ENCODE results near the gene HOXC5.

The HOXC5 gene

DNA sequence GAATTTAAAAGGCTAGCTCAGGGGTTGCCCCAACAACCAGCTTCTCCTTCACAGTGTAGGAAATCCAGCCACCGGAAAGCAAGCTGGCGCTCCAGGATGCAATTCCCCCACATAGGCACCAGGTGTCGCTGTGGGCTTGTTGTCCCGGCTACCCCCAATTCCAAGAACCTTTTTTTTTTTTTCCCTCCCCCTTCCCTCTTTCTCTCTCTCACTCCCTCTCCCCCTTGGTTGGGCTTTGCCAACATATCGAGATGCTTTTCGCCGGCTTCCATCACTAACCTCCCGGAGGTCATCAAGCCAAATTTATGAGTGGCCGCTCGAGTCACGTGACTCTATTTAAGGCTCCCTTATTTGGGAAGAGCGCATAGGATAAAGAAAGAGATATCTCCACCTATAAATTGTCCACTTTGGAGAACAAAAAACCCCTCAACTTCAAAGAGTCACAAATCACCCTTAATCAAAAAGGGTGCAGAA lies at the start of gene HOXC5:
TSS of gene HOXC5 (plus strand) at position 424 of the 474 bp plus-strand sequence. CDS start 73 bp downstream, outside the sequence.
- DNase-seq (ENCODE audit: low spot score) = peak; percentile 87

DNA sequence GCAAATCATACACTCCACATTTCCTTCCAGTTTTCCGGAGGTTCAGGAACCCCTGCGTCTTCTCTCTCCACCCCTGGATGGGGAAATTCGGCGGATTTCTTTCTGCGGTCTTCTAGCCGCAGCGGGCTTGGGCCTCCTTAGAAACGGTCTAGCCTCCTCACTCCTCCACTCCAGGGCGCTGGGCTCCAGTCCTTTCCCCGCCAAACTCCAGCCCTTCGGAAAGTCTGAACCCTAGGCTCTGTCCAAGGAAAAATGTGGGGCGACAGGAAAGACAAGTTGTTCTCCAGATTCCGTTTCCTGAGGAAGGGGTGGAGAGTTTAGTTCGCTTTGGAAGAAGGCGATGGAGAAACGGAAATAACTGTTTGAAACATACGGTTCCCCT lies 49.3 kb upstream of the HOXC5 start:
- DNase-seq (ENCODE audit: low spot score) = no peak

DNA sequence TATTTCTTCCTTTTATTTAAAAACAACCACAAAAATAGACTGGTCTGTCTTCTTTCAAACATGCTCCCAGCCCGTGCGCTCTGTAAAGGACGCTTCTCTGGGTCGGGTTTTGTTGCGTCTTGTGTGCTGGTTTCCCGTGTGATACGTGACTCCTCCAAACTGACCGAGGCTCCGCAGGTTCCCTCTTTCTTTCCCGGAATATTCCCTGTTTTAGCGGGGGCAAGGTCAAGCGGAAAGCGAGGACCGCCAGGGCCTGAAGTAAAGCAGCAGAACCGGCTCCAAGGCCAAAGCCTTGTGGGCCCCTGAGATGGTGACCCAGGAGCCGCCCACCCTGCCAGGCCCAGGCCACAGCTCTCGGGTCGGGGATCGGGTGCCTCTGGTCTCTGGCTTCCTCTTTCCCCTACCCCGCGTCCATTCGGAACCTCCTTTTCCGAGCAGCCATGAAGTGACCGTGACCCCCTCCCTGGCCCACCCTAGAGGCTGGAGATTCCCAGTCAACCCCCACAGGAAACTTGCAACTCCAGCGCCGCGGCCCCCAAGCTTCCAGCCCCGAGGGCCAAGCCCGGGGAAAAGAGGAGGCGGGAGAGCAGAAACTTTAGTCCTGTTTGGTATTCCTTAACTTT lies 48.8 kb upstream of the HOXC5 start:
- no peak for DNase-seq (ENCODE audit: low spot score)

DNA sequence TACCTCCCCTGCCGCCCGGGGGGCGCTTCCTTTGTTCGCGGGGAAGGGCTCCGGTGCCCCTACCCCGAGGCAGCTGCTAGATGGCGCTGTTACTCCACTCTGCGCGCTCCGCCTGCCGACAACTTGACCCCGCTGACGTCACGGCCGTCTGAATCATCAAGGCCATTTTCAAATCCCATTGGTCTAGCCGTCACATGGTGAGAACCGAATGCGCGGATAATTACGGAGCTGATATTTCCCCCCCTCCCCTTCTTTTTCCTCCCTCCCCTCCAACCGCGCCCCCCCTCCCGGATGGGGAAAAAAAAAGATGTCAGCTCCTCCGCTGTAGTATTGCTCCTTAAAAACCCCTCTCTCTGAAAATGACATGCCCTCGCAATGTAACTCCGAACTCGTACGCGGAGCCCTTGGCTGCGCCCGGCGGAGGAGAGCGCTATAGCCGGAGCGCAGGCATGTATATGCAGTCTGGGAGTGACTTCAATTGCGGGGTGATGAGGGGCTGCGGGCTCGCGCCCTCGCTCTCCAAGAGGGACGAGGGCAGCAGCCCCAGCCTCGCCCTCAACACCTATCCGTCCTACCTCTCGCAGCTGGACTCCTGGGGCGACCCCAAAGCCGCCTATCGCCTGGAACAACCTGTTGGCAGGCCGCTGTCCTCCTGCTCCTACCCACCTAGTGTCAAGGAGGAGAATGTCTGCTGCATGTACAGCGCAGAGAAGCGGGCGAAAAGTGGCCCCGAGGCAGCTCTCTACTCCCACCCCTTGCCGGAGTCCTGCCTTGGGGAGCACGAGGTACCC lies 47.8 kb upstream of the HOXC5 start, which contains the start of gene HOXC10:
TSS of gene HOXC10 (plus strand) at position 246 of the 791 bp plus-strand sequence. CDS start at position 360, 114 bp downstream.
- DNase-seq (ENCODE audit: low spot score) = peak; percentile 87

DNA sequence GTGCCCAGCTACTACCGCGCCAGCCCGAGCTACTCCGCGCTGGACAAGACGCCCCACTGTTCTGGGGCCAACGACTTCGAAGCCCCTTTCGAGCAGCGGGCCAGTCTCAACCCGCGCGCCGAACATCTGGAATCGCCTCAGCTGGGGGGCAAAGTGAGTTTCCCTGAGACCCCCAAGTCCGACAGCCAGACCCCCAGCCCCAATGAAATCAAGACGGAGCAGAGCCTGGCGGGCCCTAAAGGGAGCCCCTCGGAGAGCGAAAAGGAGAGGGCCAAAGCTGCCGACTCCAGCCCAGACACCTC lies 47.2 kb upstream of the HOXC5 start:
- no peak for DNase-seq (ENCODE audit: low spot score)

DNA sequence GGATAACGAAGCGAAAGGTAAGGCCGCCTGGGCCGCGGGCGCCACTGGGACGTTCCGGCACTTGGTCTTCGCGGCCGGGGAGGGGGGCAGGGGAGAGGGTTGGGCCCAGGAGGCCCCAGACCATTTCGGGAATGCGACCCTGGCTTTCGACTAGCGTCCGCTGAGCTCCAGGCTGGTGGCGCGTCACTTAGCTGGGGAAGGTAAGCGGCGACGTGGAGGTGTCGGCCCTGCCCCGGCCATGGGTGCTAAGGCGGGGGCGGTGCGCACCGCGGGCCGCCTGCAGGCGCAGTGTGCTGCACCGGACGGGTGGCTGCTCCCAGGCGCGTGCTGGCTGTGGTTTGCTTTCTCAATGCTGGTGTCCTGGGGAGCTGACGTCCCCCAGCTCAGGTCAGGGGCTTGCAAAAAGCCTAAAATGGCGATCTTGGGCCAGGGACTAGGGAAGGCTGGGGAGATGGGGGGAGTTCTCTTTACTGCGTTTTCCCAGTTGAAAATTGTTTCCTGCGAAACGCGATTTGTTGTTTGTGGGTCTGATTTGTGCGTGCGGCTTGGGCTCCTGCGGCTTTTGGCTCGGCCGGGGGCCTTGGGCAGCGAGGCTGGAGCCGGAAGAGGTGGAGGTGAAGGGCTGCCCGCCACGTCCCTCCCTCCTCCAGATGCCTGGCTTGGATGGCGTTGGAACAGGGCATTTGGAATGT lies 46.7 kb upstream of the HOXC5 start:
- peak; percentile 63 for DNase-seq (ENCODE audit: low spot score)

DNA sequence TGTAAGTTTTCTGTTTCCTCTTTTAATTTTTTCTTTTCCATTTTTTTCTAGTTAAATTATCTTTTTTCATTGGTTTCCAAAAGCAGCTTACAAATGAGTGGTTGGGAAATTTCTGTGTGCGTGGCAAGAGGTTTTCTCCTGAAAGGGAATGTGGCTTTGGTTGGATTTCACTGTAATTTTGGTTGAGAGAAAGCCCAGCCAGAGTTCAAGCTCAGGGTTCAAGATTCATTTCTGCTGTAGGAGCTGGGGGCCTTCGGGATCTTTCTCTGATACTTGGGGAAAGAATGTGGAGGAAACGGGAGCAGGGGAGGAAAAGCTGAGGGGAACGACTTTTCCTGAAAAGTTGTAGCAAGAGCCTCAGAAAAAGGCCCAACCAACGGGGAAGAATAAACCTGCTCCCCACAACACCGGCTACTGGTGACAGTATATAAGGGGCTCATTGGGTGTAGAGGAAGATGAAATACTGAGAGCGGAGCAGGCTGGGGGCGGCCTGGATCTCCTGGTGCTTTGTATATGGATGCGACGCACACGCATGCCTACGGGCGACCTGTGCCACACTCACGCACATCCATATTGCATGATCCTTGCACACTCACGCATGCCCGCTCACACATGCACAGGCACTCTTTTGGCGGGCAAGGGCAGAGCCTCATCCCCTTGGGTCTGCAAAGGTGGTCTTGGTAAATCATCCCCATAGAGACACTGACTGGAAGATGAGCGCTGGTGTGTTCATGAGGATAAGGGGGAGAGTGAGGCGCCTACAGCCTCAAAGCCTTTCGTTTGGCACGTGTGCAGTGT lies 46.0 kb upstream of the HOXC5 start:
- DNase-seq (ENCODE audit: low spot score) = no peak

DNA sequence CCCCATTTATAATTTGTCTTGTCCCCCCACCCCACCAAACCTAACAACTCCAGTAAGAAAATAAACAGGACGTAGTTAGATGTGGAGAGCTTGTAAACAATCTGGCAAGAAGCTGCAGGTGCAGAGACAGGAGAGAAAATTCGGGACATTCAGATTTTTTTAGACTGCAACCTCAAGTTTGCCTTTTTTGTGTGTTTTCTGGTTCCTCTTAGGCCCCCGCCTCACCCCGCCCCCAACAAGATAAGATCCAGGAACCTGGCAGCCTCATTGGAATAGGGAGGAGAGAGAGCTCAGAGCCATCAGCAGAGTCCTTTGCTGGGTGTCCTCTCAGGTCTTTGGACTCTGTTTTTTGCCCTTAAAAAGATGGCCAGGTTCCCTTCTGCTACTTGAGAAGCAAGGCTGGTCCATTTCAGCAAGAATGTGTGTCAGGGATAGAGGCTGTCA lies 45.0 kb upstream of the HOXC5 start:
- DNase-seq (ENCODE audit: low spot score) = no peak

DNA sequence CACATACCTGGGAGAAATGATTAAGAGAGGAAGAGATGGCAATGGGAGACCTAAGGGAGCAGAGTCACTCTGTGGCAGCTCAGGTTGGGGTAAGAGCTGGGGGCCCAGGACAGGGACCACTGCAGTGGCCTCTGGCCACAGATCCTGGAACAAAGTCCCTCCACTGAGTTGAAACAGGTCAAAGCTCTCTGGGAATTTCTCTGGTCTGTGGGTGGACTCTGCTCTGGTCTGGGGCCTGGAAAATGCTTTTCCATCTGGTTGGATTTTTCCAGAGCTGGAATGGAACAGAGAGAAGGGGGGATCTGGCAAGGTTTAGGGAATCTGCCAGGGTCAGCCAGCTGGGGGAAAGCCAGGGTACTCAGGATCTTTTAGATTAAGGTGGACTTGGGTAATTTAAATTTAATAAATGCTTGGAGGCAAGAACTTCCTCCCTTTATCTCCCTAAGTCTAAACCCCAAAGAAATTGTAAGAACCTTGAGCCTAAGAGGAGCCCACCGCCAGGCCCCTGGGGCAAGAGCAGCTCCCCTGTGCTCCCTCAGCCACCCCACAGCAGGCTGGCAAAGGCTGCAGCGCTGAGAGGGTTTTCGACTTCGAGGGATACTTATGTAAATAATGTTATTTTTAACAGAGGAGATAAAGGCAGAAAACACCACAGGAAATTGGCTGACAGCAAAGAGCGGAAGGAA lies 44.2 kb upstream of the HOXC5 start:
- DNase-seq (ENCODE audit: low spot score) = no peak

DNA sequence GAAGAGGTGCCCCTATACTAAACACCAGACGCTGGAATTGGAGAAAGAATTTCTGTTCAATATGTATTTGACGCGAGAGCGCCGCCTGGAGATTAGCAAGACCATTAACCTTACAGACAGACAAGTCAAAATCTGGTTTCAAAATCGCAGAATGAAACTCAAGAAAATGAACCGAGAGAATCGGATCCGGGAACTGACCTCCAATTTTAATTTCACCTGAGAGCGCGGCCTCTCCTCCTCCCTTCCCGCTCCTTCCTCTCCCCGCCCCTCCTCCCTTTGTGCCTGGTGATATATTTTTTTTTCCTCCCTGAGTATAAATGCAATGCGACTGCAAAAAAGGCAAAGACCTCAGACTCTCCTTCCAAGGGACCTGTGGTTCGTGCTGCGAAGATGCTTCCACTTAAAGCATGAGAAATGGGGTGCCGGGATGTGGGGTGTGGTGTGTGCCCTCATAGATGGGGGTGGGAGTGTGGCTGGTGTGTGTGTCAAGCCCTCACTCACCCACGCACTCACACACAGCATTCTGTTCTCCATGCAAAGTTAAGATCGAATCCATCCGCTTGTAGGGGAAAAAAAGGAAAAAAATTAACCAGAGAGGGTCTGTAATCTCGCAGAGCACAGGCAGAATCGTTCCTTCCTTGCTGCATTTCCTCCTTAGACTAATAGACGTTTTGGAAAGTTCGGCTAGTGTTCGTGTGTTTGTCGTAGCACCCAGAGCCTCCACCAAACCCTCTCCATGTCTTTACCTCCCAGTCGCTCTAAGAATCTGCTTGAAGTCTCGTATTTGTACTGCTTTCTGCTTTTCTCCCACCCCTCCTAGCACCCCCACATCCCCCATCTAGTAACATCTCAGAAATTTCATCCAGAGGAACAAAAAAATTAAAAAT lies 43.4 kb upstream of the HOXC5 start:
- DNase-seq (ENCODE audit: low spot score) = peak; percentile 36

DNA sequence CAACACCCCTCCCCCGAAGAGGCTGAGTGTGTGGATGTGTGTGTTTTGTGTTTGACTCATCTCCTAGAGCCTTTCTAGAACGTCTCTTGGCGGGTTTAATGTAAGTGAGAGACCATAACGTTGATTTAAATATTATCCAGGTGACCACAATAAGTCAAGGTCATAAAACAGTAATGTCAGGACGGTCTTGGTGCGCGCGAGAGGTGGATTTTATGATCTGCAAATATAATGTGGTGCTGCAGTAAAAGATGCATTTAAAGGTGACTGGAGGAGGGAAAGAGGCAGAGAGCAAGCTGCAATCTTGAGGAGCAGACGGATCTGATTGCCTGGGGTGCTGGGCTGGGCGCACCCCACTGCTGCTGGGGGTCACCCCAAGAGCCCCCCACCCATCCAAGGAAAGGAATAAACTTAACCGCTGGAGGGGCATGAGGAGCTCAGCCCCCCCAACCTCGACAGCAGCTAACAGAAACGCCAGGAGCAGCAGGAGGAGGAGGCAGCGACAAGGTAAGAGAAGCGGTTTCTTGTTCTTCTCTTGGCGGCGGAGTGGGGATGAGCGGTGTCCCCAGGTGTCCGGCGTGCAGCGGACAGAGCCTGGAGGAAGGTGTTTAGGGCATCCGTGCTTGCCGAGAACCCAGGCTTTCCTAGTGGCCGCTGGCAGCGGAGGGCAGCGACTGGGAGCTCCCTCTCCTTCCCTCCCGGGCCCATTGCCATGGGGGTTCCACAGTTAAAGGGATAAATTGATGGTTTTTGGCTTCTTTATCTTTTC lies 42.4 kb upstream of the HOXC5 start:
- DNase-seq (ENCODE audit: low spot score) = no peak

DNA sequence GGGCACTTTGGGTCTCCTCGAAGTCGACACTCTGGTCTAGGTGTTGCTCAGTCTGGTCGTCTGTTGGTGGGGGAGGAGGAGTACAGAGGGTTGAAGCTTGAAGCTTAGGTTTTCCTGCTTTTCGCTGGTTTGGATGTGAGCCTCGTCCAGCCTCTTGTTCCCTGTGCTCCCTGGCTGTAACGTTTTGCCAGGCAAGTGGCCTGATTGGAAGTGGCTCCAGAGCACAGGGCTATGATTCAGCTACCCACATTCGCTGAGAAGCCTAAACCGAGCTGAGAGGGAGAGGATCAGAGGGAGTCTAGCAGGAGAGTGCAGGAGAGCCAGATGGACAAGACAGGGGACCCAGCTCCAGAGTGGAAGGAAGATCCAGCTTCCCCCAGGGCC lies 41.8 kb upstream of the HOXC5 start:
- DNase-seq (ENCODE audit: low spot score) = no peak

DNA sequence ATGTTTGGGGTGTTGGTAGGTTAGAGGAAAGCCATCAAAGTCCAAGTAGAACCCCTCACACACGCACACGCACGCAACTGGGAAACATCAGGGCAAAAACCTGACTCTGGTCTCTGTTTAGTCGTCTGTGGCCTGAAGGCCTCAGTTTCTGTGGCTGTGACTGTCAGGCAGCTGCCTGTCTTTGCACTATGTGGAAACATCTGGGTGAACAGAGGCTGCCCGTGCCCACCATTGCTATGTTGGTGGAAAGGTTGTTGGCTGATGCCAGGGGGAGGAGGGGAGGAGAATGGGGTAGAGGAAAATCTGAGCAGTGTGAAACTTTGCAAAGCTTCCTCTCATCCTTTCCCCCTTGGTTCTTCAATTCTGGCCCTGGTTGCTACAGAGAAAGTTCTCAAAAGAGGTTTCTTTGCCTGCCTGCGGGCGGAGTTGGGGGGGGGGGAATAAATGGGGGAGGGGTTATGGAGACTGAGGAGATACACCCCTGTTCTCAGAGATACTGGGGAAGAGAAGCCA lies 40.4 kb upstream of the HOXC5 start:
- no peak for DNase-seq (ENCODE audit: low spot score)

DNA sequence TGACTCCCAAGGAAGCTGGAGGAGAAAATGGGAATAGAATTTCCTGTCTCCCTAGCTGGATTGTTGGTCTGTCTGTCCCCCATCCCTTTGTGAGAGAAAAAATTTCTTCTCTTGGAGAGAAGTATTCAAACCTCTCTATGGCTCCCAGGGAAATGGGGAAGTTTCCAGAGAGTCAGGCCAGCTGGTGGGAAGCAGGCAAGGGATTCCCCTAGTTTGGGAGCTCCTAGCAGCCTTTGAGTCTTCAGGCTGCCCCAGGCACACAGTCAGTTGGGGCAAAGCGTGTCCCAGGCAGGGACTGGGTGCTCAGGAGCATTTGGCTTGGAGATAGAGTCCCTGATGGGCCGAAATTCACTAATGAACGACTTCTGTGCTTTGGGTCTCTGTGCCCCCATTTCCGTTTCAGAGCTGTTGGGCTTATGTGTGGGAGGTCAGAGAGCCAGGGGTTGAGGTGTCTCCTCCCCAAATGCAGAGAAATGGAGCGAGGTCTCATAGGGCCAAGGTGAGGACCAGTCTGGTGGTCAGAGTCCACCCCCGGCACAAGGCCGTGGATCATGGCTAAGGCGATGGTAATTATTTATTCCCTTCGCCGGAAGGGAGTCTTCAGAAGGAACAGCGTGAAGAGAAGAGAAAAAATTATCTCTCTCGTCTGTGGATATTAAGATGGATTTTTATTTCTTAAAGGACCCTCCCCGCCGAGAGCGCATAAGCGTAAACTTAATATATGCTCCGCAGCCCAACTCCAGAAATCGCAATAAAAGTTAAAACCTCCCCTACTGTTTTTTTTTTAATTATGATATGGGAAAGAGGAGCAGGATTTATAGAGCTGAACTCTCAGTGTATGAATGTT lies 39.5 kb upstream of the HOXC5 start:
- no peak for DNase-seq (ENCODE audit: low spot score)

DNA sequence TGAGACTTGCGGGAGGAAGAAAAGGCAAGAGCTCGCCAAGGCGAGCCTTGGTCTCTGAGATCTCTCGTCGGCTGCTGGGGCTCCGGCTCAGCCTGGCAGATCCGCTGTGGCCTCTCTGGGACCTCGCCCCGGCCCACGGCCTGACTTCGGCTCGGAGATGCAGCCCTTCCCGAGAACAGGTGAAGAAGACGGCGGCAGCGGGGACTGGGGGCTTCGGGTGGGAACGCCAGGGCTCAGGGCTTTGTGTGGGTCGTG lies 38.9 kb upstream of the HOXC5 start:
- no peak for DNase-seq (ENCODE audit: low spot score)

DNA sequence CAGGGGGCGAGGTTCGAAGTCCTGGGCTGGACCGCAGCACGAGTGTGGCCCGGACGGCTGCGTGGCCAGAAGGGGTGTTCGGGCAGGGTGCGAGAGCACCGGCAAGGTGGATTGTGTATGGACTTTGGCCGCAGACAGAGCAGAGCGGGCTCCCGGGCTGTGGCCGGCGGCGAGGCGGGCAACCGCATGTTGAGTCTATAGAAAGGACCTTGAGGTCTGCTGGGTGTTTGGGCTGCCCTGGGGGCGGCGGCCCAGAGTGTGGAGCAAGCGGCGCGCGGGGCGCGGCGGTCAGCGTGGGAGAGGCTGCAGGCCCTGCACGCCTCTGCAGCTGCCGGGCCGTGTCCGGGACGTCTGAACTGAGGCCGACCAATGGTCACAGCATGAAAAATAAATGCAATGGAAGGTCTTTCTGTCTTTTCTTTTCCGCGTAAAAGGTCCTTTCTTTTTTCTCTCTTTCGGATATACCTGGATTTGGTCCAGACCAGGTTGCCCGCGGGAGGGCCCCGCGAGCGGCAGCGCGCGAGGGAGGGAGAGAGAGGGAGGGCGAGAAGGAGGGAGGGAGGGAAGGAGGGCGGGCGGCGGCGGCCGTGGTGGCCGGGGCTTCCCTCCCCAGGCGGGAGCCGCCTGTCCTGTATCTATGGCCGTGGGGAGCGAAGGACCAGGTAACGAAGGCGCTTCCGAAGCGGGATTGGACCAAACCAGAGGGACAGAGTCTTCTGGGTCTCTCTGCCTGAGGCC lies 38.4 kb upstream of the HOXC5 start:
- DNase-seq (ENCODE audit: low spot score) = no peak

DNA sequence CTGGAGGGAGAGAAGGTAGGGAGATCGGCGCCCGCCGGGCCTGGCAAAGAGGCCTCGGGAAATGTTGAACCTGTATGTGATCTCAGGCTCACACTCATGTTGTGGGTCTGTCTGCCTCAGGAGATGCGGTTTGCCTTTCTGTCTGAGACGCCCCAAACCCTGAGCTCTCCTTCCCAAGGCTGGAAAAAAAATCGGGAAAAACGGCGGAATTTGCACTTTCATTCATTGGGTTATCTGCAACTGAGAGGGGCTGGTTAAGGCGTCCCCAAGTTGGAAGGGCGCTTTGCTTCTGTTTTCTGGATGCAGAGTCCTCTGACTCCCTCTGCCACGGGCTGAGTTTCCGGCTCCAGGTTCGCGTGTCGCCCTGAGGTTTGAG lies 37.9 kb upstream of the HOXC5 start:
- DNase-seq (ENCODE audit: low spot score) = no peak

Measured in germinal center (tissue), 1 donor.